ENCODE measurements around the gene PLA2G3. TPM values are rescaled to one million over a fixed set of nuclear protein-coding genes. Genes with fewer than 3 reads are reported as not detected.

The PLA2G3 gene, protein sequence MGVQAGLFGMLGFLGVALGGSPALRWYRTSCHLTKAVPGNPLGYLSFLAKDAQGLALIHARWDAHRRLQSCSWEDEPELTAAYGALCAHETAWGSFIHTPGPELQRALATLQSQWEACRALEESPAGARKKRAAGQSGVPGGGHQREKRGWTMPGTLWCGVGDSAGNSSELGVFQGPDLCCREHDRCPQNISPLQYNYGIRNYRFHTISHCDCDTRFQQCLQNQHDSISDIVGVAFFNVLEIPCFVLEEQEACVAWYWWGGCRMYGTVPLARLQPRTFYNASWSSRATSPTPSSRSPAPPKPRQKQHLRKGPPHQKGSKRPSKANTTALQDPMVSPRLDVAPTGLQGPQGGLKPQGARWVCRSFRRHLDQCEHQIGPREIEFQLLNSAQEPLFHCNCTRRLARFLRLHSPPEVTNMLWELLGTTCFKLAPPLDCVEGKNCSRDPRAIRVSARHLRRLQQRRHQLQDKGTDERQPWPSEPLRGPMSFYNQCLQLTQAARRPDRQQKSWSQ
- total RNA-seq (2021; fragmentation: NEBNext Ultra II Directional; extraction: Animal tissue kit (Norgen Biotek cat#: 25700)), result 25.9 and 26.8 TPM in 2 replicates
- polyA plus RNA-seq (2011; rRNA removed), result 18.1 and 19.3 TPM in 2 replicates
- 19.3 TPM for polyA plus RNA-seq (2011; cell fraction: cytosol; rRNA removed)
- polyA plus RNA-seq (2011; cell fraction: nucleus; rRNA removed), result 42.9 TPM
- 18.5 to 22.5 TPM (median 22.0 TPM) in 4 replicates for polyA plus RNA-seq (2012, experiment 1 of 2)
- 20.1 TPM for polyA plus RNA-seq (2012, experiment 2 of 2)
- polyA plus RNA-seq (2013, experiment 1 of 2), result 40.7 TPM
- 41.4 TPM for polyA plus RNA-seq (2013, experiment 2 of 2)
- 10.6 and 14.8 TPM in 2 replicates for polyA minus RNA-seq (2011; rRNA and poly(A)+ RNA removed)
- polyA minus RNA-seq (2011; cell fraction: cytosol; rRNA and poly(A)+ RNA removed), result 9.8 TPM
- polyA minus RNA-seq (2011; cell fraction: nucleus; rRNA and poly(A)+ RNA removed), result 12.2 TPM
- long read RNA-seq, experiment 1, transcript PLA2G3-201 (7 exons, 2,697 nt), result major isoform, 7 of 32 reads
- long read RNA-seq, experiment 1, partial matches to known transcripts, result 6 of 32 reads
- long read RNA-seq, experiment 1, other reads (novel, unspliced or antisense), result 19 of 32 reads
- long read RNA-seq, experiment 2, transcript PLA2G3-201 (7 exons, 2,697 nt), result major isoform, 13 of 20 reads
- long read RNA-seq, experiment 2, partial matches to known transcripts, result 2 of 20 reads
- long read RNA-seq, experiment 2, other reads (novel, unspliced or antisense), result 5 of 20 reads

DNA sequence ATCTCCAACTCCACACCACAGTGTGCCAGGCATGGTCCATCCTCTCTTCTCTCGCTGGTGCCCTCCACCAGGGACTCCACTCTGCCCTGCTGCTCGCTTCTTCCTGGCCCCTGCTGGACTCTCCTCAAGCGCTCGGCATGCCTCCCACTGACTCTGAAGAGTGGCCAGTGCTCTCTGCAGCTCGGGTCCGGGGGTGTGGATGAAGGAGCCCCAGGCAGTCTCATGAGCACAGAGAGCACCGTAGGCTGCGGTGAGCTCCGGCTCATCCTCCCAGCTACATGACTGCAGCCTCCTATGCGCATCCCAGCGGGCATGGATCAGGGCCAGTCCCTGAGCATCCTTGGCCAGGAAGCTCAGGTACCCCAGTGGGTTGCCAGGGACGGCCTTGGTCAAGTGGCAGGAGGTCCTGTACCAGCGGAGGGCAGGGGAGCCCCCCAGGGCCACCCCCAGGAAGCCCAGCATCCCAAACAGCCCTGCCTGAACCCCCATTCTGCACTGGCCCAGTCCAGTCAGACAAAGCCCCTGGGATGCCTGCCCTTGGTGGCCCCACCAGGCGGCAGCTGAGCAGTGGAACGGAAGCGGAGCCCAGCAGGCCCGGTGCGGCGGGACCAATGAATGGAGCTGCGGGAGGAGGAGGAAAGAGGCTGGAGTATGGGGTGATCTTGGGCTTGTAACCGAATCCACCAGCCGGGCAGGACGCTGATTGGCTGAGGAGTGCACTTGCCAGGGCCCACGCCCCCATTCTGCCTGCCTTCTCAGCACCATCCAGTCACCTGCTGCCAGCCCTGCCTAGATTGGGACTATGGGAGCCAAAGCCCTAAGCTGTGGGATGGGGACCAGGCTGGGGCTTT, at the start of gene PLA2G3:
Gene PLA2G3, minus strand, starts transcription at position 643 of the 851 bp plus-strand sequence. Its CDS starts 154 bp downstream, at position 489.
- Histone ChIP-seq H3K23me2 (ENCODE audit: low read depth, low read length) (peaks cover 12% of the 10 kb centered on the region), H3K27ac (ENCODE audit: low read depth, low read length) (peak within 1 kb of the TSS; percentile 59), H3K18ac (ENCODE audit: extremely low read depth, low read length) (peak within 1 kb of the TSS; percentile 93), H3K9ac (replicated peaks in 1 of 4; ENCODE audit: extremely low read depth in 1 of 4, low read depth in 3 of 4, low read length in 3 of 4) (peak within 1 kb of the TSS; percentile 55 to 69 (median 65)), H2BK12ac (ENCODE audit: low read depth, low read length) (peak within 1 kb of the TSS; percentile 99), H3K9me3 (ENCODE audit: insufficient read depth in 2 of 2, low read depth in 1 of 2, low read length in 1 of 2) (no peaks in the 10 kb centered on the region), H2BK15ac (ENCODE audit: low read length) (peak within 1 kb of the TSS; percentile 92), H4K20me1 (replicated peaks in 1 of 2; ENCODE audit: control insufficient read depth in 1 of 2, insufficient read depth in 2 of 2, low read length in 2 of 2) (peaks cover 4 to 15% of the 10 kb centered on the region in 2 experiments), H3K23ac (ENCODE audit: insufficient read length) (no peak within 1 kb of the TSS), H2BK20ac (ENCODE audit: low read length) (peak within 1 kb of the TSS; percentile 97), H3K56ac (replicated peaks; ENCODE audit: insufficient read length, low read depth, low read length) (peak within 1 kb of the TSS; percentile 93), H2AK5ac (ENCODE audit: low read depth, low read length) (peak within 1 kb of the TSS; percentile 92), H3K36me3 (ENCODE audit: control insufficient read depth in 2 of 4, insufficient read depth in 4 of 4, low read length in 3 of 4) (peaks cover 6 to 18% (median 9%) of the 10 kb centered on the region in 4 experiments; a peak in 7 of 8 replicates), H4K5ac (ENCODE audit: insufficient read length, low read depth, low read length) (peak within 1 kb of the TSS; percentile 42), H3K4me2 (ENCODE audit: insufficient read depth in 1 of 2, low read depth in 2 of 2, low read length in 2 of 2) (peak within 1 kb of the TSS; percentile 87 to 99), H3K79me2 (ENCODE audit: control insufficient read depth in 1 of 2, insufficient read depth in 2 of 2, low read length in 2 of 2) (peaks cover 0 to 20% of the 10 kb centered on the region in 2 experiments; a peak in 3 of 4 replicates), H4K8ac (ENCODE audit: extremely low read depth, insufficient read depth, low read length) (peak within 1 kb of the TSS; percentile 90), H2BK5ac (ENCODE audit: low read depth, low read length) (peak within 1 kb of the TSS; percentile 93), H3K4ac (replicated peaks; ENCODE audit: insufficient read length, low read depth, low read length) (peak within 1 kb of the TSS; percentile 96), H3K14ac (ENCODE audit: insufficient read length) (peak within 1 kb of the TSS; percentile 67), H3K4me1 (replicated peaks in 1 of 4; ENCODE audit: control insufficient read depth in 3 of 4, insufficient read depth in 4 of 4, low read length in 3 of 4) (peaks cover 7 to 25% (median 17%) of the 10 kb centered on the region in 4 experiments), H4K91ac (replicated peaks; ENCODE audit: insufficient read length, low read length) (peak within 1 kb of the TSS; percentile 98), H3K4me3 (ENCODE audit: extremely low read depth in 1 of 4, insufficient read depth in 2 of 4, low read depth in 3 of 4, low read length in 4 of 4) (peak within 1 kb of the TSS; percentile 50 to 77 (median 55)), H2BK120ac (replicated peaks; ENCODE audit: low read depth, low read length) (peak within 1 kb of the TSS; percentile 93), H3K27me3 (replicated peaks in 1 of 4; ENCODE audit: control insufficient read depth in 3 of 4, extremely low read depth in 1 of 4, insufficient read depth in 3 of 4, low read length in 3 of 4) (0 out of 7 replicates have a peak, but pooled peaks cover 0 to 3% (median 0%) of the 10 kb centered on the region in 4 experiments), H2AFZ (ENCODE audit: low read length) (no peak within 1 kb of the TSS), H3K79me1 (ENCODE audit: low read depth, low read length) (peaks cover 15% of the 10 kb centered on the region; the same call in 1 of the 2 replicates)
- ChIA-PET POLR2A (ENCODE audit: partially characterized antibody) (interaction anchor here (0.6 to 2.7 kb wide), 10 partner anchors 9 to 56 kb away, joined by 3 to 12 read pairs (median 4); partner anchors contain the start of gene SELENOM), CTCF (ENCODE audit: partially characterized antibody) (interaction anchor here (0.5 to 6.1 kb wide), 17 partner anchors 8 to 158 kb away, joined by 3 to 49 read pairs (median 4); partner anchors contain the start of gene SELENOM)
- DNase-seq (ENCODE audit: low read depth in 1 of 2, low spot score in 2 of 2), result peak; percentile 85 to 91
- 6% methylated on average over 22 of the region's 24 CpGs; no CpG with 5 or more reads in 1 of the 2 experiments for WGBS, 2 experiments (ENCODE audit: extremely low coverage in 1 of 2, insufficient coverage in 1 of 2, insufficient read length in 1 of 2, insufficient replicate concordance in 2 of 2, low coverage in 1 of 2, low lambda C conversion rate in 2 of 2, missing lambda C conversion rate in 1 of 2)
- FAIRE-seq, result peak; percentile 94
- no peak for TF ChIP-seq TEAD4 (IDR thresholded peaks at IDR 0.05; ENCODE audit: low read depth, low read length)
- TF ChIP-seq ASH2L (IDR thresholded peaks at IDR 0.05; ENCODE audit: low read length), result peak; percentile 34
- no peak for TF ChIP-seq CHD2 (IDR thresholded peaks at IDR 0.05; ENCODE audit: low read length)
- TF ChIP-seq JUN (IDR thresholded peaks at IDR 0.05; ENCODE audit: low read depth, low read length), result no peak
- TF ChIP-seq RAD21 (IDR thresholded peaks at IDR 0.05 in 1 of 2, conservative IDR thresholded peaks at IDR 0.05 in 1 of 2; ENCODE audit: low read depth in 2 of 2, low read length in 2 of 2), result peak; percentile 17 to 41; a peak in 3 of 4 replicates

Measured in H1 (cell line).